ENCODE data around the gene NOX3. TPM values are rescaled to one million over a fixed set of nuclear protein-coding genes. Genes with fewer than 3 reads are reported as not detected.

Gene NOX3
- total RNA-seq, 3 donors from 2014 or later, result not detected

GRCh38 chr6:155497273-155497672, 41.6 kb upstream of the NOX3 start:
- Histone ChIP-seq H3K9me3 (peaks cover under 1% of the 10 kb centered on the region), H3K4me1 (ENCODE audit: low read depth) (no peaks in the 10 kb centered on the region), H3K4me3 (no peak overlapping the region), H3K36me3 (ENCODE audit: low read depth) (no peaks in the 10 kb centered on the region)
- DNase-seq (no peak), ATAC-seq (no peak)
- no peak for TF ChIP-seq CTCF (IDR thresholded peaks at IDR 0.05)
- intact Hi-C loops (cut with DNase I, micrococcal nuclease), result no loop called here

- no peak for TF ChIP-seq CTCF (IDR thresholded peaks at IDR 0.05)
- H3K9me3 ChIP-seq, result no peaks in the 10 kb centered on the region
- ATAC-seq (peak; percentile 47), DNase-seq (peak in 1 of 3 donors; percentile 19)
- no peaks in the 10 kb centered on the region for H3K4me1 ChIP-seq (ENCODE audit: low read depth)
- H3K4me3 ChIP-seq, result no peak overlapping the region
- no peaks in the 10 kb centered on the region for H3K36me3 ChIP-seq (ENCODE audit: low read depth)
- intact Hi-C loops (cut with DNase I, micrococcal nuclease), result no loop called here
Observed at GRCh38 chr6:155495011-155495768, 39.6 kb upstream of the NOX3 start.

- peak in 1 of 3 donors; percentile 15 for DNase-seq
- no peaks in the 10 kb centered on the region for H3K4me1 ChIP-seq (ENCODE audit: low read depth)
- H3K4me3 ChIP-seq, result no peak overlapping the region
- TF ChIP-seq CTCF (IDR thresholded peaks at IDR 0.05), result no peak
- peak; percentile 53 for ATAC-seq
- no peaks in the 10 kb centered on the region for H3K9me3 ChIP-seq
- intact Hi-C loops (cut with DNase I, micrococcal nuclease), result no loop called here
- H3K36me3 ChIP-seq (ENCODE audit: low read depth), result no peaks in the 10 kb centered on the region
Observed at GRCh38 chr6:155493694-155494143, 38.1 kb upstream of the NOX3 start.

- H3K36me3 ChIP-seq (ENCODE audit: low read depth), result no peaks in the 10 kb centered on the region
- ATAC-seq, result no peak
- no peaks in the 10 kb centered on the region for H3K4me1 ChIP-seq (ENCODE audit: low read depth)
- H3K4me3 ChIP-seq, result no peak overlapping the region
- no peak for DNase-seq
- no peak for TF ChIP-seq CTCF (IDR thresholded peaks at IDR 0.05)
- no peaks in the 10 kb centered on the region for H3K9me3 ChIP-seq
- intact Hi-C loops (cut with DNase I, micrococcal nuclease), result no loop called here
Observed at GRCh38 chr6:155493026-155493693, 37.5 kb upstream of the NOX3 start.

- no peaks in the 10 kb centered on the region for H3K4me1 ChIP-seq (ENCODE audit: low read depth)
- H3K36me3 ChIP-seq (ENCODE audit: low read depth), result no peaks in the 10 kb centered on the region
- TF ChIP-seq CTCF (IDR thresholded peaks at IDR 0.05), result no peak
- H3K4me3 ChIP-seq, result no peak overlapping the region
- H3K9me3 ChIP-seq, result no peaks in the 10 kb centered on the region
- DNase-seq, result no peak
- no peak for ATAC-seq
- intact Hi-C loops (cut with DNase I, micrococcal nuclease), result no loop called here
Observed at GRCh38 chr6:155492061-155492735, 36.6 kb upstream of the NOX3 start.
